HepG2 (cell line): ENCODE measurements around the gene JDP2. TPM values are rescaled to one million over a fixed set of nuclear protein-coding genes. Genes with fewer than 3 reads are reported as not detected.

Source experiments
- ATAC-seq: fragments of 200-7000 bp; cut with Tn5 transposase; 3 replicates; pipeline ENCODE4 v1.9.1; 2020; ENCODE audit warnings: mild to moderate bottlenecking, moderate library complexity
- BruUV-seq: library from RNA; stranded (reverse); fragments of 400-500 nt; replicated peaks from 2 replicates; lab custom pipeline; 2021; lab: Mats Ljungman, UMichigan
- CTCF ChIA-PET: fragments of 300-600 bp; formaldehyde crosslinking; extraction: SDS; loops from one replicate; lab custom pipeline; 2021; ENCODE audit warnings: low total read pairs, inconsistent platforms, low intra/inter-chr PET ratio; lab: Yijun Ruan, JAX
- POLR2A ChIA-PET: fragments of 350-600 bp; sonication (Branson Sonifier 250); formaldehyde crosslinking; loops from one replicate; lab custom pipeline; 2020; ENCODE audit warnings: antibody characterized with exemption, inconsistent platforms; lab: Yijun Ruan, JAX
- DNase-seq: peaks from one replicate; pipeline ENCODE4 v3.0.0-alpha.2; 2015; ENCODE audit warnings: low spot score
- FAIRE-seq: peaks from 3 replicates; lab custom pipeline; 2011; peaks lifted over from hg19 to GRCh38; lab: Jason Lieb, UNC
- H2AFZ ChIP-seq: one replicate; pipeline ENCODE4 v1.6.1; 2011; ENCODE audit warnings: low read length, inconsistent platforms
- H3K27ac ChIP-seq: fragments of 300-600 bp; 3 replicates; pipeline ENCODE4 v1.8.0; 2011; ENCODE audit warnings: mixed run types, mild to moderate bottlenecking, mixed read lengths, low read length, inconsistent platforms; ENCODE audit not compliant: insufficient read depth; ENCODE audit errors: extremely low read length
- H3K27me3 ChIP-seq, 2 experiments: fragments of 200-600 bp in 1 of 2; 2 replicates in 1 of 2; 3 replicates in 1 of 2; pipeline versions ENCODE4 v1.6.0 to v1.8.0; 2011; ENCODE audit warnings: low read length in 2 of 2, mild to moderate bottlenecking in 2 of 2, moderate library complexity in 2 of 2, inconsistent platforms in 1 of 2; ENCODE audit not compliant: insufficient read depth in 2 of 2, control insufficient read depth in 1 of 2
- H3K36me3 ChIP-seq, 2 experiments: fragments of 200-600 bp in 1 of 2; replicated peaks in 1 of 2; 2 replicates in 1 of 2; 3 replicates in 1 of 2; pipeline versions ENCODE4 v1.5.1 to v1.8.0; 2011; ENCODE audit warnings: low read length in 2 of 2, inconsistent platforms in 1 of 2; ENCODE audit not compliant: insufficient read depth in 2 of 2, control insufficient read depth in 1 of 2
- H3K4me1 ChIP-seq: 2 replicates; pipeline ENCODE4 v1.5.1; 2012; ENCODE audit warnings: low read length, inconsistent platforms; ENCODE audit not compliant: insufficient read depth
- H3K4me2 ChIP-seq: 2 replicates; pipeline ENCODE4 v1.6.0; 2011; ENCODE audit warnings: low read depth, low read length, inconsistent platforms
- H3K4me3 ChIP-seq, 3 experiments: fragments of 200-600 bp in 1 of 3; sonication (generic), shearing (Covaris generic) in 1 of 3; replicated peaks in 1 of 3; 2 replicates each; pipeline ENCODE4 v1.5.1; 2011 to 2016; ENCODE audit warnings: low read length in 3 of 3, inconsistent platforms in 2 of 3, low read depth in 2 of 3, mild to moderate bottlenecking in 2 of 3, control low read depth in 1 of 3, mixed read lengths in 1 of 3; ENCODE audit not compliant: insufficient read depth in 1 of 3
- H3K79me2 ChIP-seq: one replicate; pipeline ENCODE4 v1.6.1; 2011; ENCODE audit warnings: low read length, inconsistent platforms; ENCODE audit not compliant: insufficient read depth
- H3K9ac ChIP-seq: 2 replicates; pipeline ENCODE4 v1.6.0; 2011; ENCODE audit warnings: mild to moderate bottlenecking, low read depth, low read length, inconsistent platforms; ENCODE audit not compliant: insufficient read depth
- H3K9me3 ChIP-seq: 2 replicates; pipeline ENCODE4 v1.5.1; 2012; ENCODE audit warnings: mild to moderate bottlenecking, low read length
- H4K20me1 ChIP-seq: 2 replicates; pipeline ENCODE4 v1.6.0; 2011; ENCODE audit warnings: inconsistent platforms, mild to moderate bottlenecking, low read length, moderate library complexity; ENCODE audit not compliant: insufficient read depth
- HNRNPUL1 ChIP-seq: fragments of 200-400 bp; formaldehyde crosslinking; IDR thresholded peaks from 2 replicates; pipeline ENCODE4 v1.6.1; 2017; ENCODE audit warnings: low read depth, mild to moderate bottlenecking, low read length, moderate library complexity
- NKX3-1 ChIP-seq: sonication (generic); formaldehyde crosslinking; IDR thresholded peaks from 2 replicates; pipeline ENCODE4 v1.5.0; 2020; ENCODE audit warnings: missing genetic modification reagents
- RORA ChIP-seq: sonication (generic); formaldehyde crosslinking; IDR thresholded peaks from 2 replicates; pipeline ENCODE4 v1.5.0; 2020; ENCODE audit warnings: mild to moderate bottlenecking, missing genetic modification reagents, moderate library complexity
- ZBTB7B ChIP-seq: sonication (generic); formaldehyde crosslinking; IDR thresholded peaks from 2 replicates; pipeline ENCODE4 v1.4.0; 2020; ENCODE audit warnings: missing genetic modification reagents
- ZNF329 ChIP-seq: sonication (generic); formaldehyde crosslinking; IDR thresholded peaks from 2 replicates; pipeline ENCODE4 v1.9.0; 2021; ENCODE audit warnings: low read depth, mild to moderate bottlenecking, missing genetic modification reagents
- ZNF33B ChIP-seq: sonication (generic); formaldehyde crosslinking; IDR thresholded peaks from 2 replicates; pipeline ENCODE4 v1.5.1; 2020; ENCODE audit warnings: mild to moderate bottlenecking, missing genetic modification reagents
- ZNF556 ChIP-seq: sonication (generic); formaldehyde crosslinking; IDR thresholded peaks from 2 replicates; pipeline ENCODE4 v1.4.0; 2020; ENCODE audit warnings: mild to moderate bottlenecking, missing genetic modification reagents, borderline replicate concordance
- WGBS: methylation state at CpG from one replicate; pipeline ENCODE4 v1.1.6; 2017; ENCODE audit warnings: low lambda C conversion rate; 5-methylcytosine and 5-hydroxymethylcytosine counted together
- in situ Hi-C: cut with HindIII; loops from 2 replicates; pipeline ENCODE4 v1.10.0; 2017; ENCODE audit warnings: low pct_unique_long_range_greater_than_20kb; ENCODE audit not compliant: extremely low pct_ligation_motif_present
- intact Hi-C: fragments of 100-400 bp; cut with micrococcal nuclease; formaldehyde crosslinking; loops from one replicate; pipeline ENCODE4 v1.10.0; 2022; ENCODE audit not compliant: unreplicated experiment
- polyA plus RNA-seq, 8 experiments: library from polyadenylated mRNA; depleted of rRNA in 3 of 8; stranded (reverse) in 7 of 8; unstranded in 1 of 8; fragments of >200 nt; fragmentation: Illumina TruSeq in 4 of 8; extraction: Trizol in 4 of 8; gene quantifications; 2 replicates each; pipeline versions ENCODE4 v1.2.1 to v1.2.3, GENCODE V29; 2011 to 2016; ENCODE audit warnings: low read depth in 4 of 8, missing spikeins in 1 of 8, mixed read lengths in 1 of 8; ENCODE audit not compliant: insufficient read depth in 1 of 8
- total RNA-seq, 5 experiments: library from RNA; depleted of rRNA; stranded (reverse); fragments of >200 nt; fragmentation: Illumina TruSeq; extraction: Trizol; gene quantifications; 2 replicates each; pipeline ENCODE4 v1.2.3, GENCODE V29; 2016; ENCODE audit warnings: low read depth in 1 of 5
- TF ChIP-seq, protein P1 (sequence below): sonication (generic); formaldehyde crosslinking; conservative IDR thresholded peaks from 2 replicates; pipeline ENCODE4 v1.4.0; 2020; ENCODE audit warnings: missing genetic modification reagents
- TF ChIP-seq, protein P2 (sequence below): sonication (generic); formaldehyde crosslinking; IDR thresholded peaks from 2 replicates; pipeline ENCODE4 v1.4.0; 2020; ENCODE audit warnings: missing genetic modification reagents
- TF ChIP-seq, protein P3 (sequence below): sonication (generic); formaldehyde crosslinking; IDR thresholded peaks from 2 replicates; pipeline ENCODE4 v1.4.0; 2020; ENCODE audit warnings: missing genetic modification reagents
- TF ChIP-seq, protein P4 (sequence below): sonication (generic); formaldehyde crosslinking; IDR thresholded peaks from 2 replicates; pipeline ENCODE4 v1.9.0; 2021; ENCODE audit warnings: mild to moderate bottlenecking, missing genetic modification reagents

Gene JDP2
- total and polyA plus RNA-seq, 2 of the 13 experiments (the other 11 are each of a cell fraction or from before 2014, with no cell fraction given) = 8.0 to 8.9 TPM

DNA sequence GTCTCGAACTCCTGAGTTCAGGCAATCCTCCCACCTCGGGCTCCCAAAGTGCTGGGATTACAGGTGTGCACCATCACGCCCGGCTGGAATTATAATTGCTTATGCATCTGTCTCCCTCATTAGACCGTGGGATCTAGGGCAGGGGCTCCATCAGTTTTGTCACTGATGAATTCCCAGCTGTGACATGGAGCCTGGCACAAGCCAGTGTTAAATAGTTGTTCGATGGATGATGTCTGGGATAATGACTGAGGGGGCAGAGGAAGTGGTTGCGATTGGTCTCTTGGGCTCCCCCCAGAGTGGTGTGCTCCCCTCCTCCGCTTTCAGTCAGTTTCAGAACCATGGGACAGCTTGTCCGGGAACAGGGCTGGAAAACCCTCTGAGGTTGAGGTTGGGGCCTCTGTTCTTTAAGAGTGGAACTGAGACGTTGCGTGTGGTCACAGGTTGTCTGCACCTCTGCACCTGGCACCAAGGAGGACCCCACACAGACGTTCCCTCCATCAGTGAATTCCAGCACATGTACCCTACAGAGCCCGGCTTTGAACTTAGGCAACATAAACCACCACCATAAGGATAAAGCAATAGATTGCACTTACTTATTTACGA lies 63.7 kb downstream of the JDP2 start (continued):
- TF ChIP-seq ZNF556 = no peak

DNA sequence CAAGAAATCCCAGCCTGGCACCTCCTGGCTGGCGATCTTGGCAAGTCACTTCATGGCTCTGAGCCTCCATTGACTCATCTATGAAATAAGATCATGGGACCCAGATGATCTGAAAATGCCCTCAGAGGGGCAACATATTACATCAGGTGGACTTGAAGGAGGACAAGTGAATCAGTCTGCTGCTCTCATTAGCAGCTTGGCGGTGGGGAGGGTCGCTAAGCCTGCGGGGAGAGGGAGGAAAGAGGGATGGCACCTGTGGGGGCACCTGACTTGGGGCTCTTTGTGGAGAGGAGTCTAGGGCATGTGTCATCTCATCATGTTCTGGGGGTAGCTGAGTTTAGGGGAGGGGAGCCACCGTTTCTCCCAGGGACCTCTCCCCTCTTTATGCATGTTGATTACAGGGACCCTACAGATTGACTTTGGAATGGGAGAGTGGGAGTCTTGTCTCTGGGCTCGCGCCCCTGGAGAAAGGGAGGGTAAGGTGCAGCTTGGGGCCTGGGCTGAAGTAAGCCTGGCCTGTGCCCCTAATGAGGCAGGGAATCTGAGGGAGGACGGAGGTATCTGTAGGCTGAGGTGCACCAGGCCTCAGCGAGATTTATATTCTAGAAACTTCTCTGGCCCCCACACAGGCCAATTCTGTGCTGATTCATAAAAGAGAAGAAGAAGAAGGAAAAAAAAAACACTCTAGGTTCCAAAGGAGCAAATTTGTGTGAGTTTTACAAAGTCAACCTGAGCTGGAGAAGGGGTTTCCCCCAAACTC lies 65.2 kb downstream of the JDP2 start:
- H3K4me2 ChIP-seq = no peak overlapping the region
- H3K79me2 ChIP-seq = no peaks in the 10 kb centered on the region
- no peak overlapping the region for H3K4me3 ChIP-seq
- DNase-seq (no peak), FAIRE-seq (no peak), ATAC-seq (no peak)
- in situ Hi-C loops = no loop called here
- H3K36me3 ChIP-seq = no peaks in the 10 kb centered on the region
- H3K4me1 ChIP-seq = no peaks in the 10 kb centered on the region
- BruUV-seq = no TSS peak
- no peaks in the 10 kb centered on the region; a peak in 2 of 5 replicates for H3K27me3 ChIP-seq
- no peak overlapping the region for H3K9ac ChIP-seq
- H3K27ac ChIP-seq = no peak overlapping the region
- no peak overlapping the region for H2AFZ ChIP-seq
- TF ChIP-seq, protein P1, sequence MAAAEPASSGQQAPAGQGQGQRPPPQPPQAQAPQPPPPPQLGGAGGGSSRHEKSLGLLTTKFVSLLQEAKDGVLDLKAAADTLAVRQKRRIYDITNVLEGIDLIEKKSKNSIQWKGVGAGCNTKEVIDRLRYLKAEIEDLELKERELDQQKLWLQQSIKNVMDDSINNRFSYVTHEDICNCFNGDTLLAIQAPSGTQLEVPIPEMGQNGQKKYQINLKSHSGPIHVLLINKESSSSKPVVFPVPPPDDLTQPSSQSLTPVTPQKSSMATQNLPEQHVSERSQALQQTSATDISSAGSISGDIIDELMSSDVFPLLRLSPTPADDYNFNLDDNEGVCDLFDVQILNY = no peak
- TF ChIP-seq, protein P2, sequence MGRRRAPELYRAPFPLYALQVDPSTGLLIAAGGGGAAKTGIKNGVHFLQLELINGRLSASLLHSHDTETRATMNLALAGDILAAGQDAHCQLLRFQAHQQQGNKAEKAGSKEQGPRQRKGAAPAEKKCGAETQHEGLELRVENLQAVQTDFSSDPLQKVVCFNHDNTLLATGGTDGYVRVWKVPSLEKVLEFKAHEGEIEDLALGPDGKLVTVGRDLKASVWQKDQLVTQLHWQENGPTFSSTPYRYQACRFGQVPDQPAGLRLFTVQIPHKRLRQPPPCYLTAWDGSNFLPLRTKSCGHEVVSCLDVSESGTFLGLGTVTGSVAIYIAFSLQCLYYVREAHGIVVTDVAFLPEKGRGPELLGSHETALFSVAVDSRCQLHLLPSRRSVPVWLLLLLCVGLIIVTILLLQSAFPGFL = no peak
- TF ChIP-seq ZNF329 (CRISPR knock-in tag) = no peak
- no peak for TF ChIP-seq NKX3-1 (CRISPR knock-in tag)
- no peak for TF ChIP-seq ZNF33B (CRISPR knock-in tag)
- TF ChIP-seq HNRNPUL1 = no peak
- TF ChIP-seq ZBTB7B (CRISPR knock-in tag) = no peak
- TF ChIP-seq, protein P3, sequence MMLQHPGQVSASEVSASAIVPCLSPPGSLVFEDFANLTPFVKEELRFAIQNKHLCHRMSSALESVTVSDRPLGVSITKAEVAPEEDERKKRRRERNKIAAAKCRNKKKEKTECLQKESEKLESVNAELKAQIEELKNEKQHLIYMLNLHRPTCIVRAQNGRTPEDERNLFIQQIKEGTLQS (CRISPR knock-in tag) = no peak
- no peak for TF ChIP-seq RORA (CRISPR knock-in tag)
- TF ChIP-seq, protein P4, sequence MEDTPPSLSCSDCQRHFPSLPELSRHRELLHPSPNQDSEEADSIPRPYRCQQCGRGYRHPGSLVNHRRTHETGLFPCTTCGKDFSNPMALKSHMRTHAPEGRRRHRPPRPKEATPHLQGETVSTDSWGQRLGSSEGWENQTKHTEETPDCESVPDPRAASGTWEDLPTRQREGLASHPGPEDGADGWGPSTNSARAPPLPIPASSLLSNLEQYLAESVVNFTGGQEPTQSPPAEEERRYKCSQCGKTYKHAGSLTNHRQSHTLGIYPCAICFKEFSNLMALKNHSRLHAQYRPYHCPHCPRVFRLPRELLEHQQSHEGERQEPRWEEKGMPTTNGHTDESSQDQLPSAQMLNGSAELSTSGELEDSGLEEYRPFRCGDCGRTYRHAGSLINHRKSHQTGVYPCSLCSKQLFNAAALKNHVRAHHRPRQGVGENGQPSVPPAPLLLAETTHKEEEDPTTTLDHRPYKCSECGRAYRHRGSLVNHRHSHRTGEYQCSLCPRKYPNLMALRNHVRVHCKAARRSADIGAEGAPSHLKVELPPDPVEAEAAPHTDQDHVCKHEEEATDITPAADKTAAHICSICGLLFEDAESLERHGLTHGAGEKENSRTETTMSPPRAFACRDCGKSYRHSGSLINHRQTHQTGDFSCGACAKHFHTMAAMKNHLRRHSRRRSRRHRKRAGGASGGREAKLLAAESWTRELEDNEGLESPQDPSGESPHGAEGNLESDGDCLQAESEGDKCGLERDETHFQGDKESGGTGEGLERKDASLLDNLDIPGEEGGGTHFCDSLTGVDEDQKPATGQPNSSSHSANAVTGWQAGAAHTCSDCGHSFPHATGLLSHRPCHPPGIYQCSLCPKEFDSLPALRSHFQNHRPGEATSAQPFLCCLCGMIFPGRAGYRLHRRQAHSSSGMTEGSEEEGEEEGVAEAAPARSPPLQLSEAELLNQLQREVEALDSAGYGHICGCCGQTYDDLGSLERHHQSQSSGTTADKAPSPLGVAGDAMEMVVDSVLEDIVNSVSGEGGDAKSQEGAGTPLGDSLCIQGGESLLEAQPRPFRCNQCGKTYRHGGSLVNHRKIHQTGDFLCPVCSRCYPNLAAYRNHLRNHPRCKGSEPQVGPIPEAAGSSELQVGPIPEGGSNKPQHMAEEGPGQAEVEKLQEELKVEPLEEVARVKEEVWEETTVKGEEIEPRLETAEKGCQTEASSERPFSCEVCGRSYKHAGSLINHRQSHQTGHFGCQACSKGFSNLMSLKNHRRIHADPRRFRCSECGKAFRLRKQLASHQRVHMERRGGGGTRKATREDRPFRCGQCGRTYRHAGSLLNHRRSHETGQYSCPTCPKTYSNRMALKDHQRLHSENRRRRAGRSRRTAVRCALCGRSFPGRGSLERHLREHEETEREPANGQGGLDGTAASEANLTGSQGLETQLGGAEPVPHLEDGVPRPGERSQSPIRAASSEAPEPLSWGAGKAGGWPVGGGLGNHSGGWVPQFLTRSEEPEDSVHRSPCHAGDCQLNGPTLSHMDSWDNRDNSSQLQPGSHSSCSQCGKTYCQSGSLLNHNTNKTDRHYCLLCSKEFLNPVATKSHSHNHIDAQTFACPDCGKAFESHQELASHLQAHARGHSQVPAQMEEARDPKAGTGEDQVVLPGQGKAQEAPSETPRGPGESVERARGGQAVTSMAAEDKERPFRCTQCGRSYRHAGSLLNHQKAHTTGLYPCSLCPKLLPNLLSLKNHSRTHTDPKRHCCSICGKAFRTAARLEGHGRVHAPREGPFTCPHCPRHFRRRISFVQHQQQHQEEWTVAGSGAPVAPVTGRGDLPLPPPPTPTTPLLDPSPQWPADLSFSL (CRISPR knock-in tag) = no peak
- no peaks in the 10 kb centered on the region for H3K9me3 ChIP-seq
- 57% methylated on average over 9 of the region's 9 CpGs for WGBS
- no peaks in the 10 kb centered on the region for H4K20me1 ChIP-seq
- CTCF ChIA-PET = no interaction called here
- POLR2A ChIA-PET = no interaction called here
- intact Hi-C loops = no loop called here
